ENCODE data around the gene COX7A1.

DNA sequence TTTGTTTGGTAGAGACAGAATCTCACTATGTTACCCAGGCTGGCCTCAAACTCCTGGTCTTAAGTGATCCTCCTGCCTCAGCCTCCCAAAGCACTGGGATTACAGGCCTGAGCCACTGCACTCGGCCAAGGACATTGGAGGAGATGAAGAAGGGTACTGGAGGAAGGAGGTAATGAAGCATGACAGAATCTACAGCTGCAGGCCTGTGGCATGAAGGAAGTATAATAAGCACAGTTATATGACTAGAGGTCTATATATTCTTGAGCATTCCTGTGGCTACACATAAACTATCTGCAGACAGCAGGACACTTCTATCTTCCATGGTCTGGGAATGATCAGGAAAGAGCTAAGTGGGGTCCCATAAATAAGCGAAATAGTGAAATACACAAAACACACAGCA, 44.0 kb upstream of the COX7A1 start:
- TF ChIP-seq, protein P1, sequence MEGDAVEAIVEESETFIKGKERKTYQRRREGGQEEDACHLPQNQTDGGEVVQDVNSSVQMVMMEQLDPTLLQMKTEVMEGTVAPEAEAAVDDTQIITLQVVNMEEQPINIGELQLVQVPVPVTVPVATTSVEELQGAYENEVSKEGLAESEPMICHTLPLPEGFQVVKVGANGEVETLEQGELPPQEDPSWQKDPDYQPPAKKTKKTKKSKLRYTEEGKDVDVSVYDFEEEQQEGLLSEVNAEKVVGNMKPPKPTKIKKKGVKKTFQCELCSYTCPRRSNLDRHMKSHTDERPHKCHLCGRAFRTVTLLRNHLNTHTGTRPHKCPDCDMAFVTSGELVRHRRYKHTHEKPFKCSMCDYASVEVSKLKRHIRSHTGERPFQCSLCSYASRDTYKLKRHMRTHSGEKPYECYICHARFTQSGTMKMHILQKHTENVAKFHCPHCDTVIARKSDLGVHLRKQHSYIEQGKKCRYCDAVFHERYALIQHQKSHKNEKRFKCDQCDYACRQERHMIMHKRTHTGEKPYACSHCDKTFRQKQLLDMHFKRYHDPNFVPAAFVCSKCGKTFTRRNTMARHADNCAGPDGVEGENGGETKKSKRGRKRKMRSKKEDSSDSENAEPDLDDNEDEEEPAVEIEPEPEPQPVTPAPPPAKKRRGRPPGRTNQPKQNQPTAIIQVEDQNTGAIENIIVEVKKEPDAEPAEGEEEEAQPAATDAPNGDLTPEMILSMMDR (IDR thresholded peaks at IDR 0.05; ENCODE audit: low read depth, low read length): no peak
- TF ChIP-seq EZH2phosphoT487 (IDR thresholded peaks at IDR 0.05; ENCODE audit: low read depth): no peak

Data from OCI-LY3 (cell line).